GM13977 (cell line): ENCODE data around the gene LMO7.

Experiments
- DNase-seq: peaks from one replicate; pipeline ENCODE4 v3.0.0; 2012; ENCODE audit warnings: low spot score
- in situ Hi-C: fragments of 300-500 bp; cut with MboI; formaldehyde crosslinking; loops from one replicate; pipeline ENCODE4 v1.12.0; 2022; ENCODE audit warnings: low sequenced_read_pairs, low pct_unique_long_range_greater_than_20kb, mixed read lengths, inconsistent platforms; ENCODE audit not compliant: unreplicated experiment
- TF ChIP-seq, protein P1 (sequence below): IDR thresholded peaks from 2 replicates; pipeline ENCODE4 v1.5.1; 2012; ENCODE audit warnings: mild to moderate bottlenecking, control low read depth; ENCODE audit not compliant: insufficient read depth; ENCODE audit errors: extremely low read depth, missing control alignments

LMO7 gene

DNA sequence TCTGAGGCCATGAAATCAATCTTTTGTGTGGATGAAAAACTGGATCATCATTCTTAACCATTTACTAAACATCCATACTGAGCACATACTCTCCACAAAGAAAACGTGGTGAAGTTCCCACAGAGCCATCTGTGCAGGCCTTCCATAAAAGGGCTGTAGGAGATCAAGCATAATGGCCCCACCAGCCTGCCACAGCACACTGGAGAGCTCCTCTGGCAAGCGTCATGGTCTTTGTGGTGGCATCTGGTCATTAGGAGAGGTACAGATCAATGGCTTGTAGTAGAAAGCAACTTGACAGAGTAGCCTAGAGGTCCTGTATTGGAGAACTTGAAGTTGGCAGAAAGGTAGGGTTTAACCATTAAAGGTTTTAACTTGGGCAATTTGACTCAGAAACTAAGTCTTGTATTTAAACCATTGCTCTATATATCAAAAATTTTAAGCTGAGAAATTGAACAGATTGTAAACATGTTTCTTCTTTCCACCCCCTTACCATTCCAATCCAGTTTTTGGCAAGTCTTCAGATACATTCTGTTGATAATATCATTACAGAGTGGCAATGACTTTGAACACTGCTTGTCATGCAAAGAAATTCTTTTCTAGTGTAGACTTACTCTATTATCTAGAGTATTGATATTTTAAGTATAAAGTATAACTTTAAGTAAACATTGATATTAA is 128.3 kb downstream of the LMO7 start:
- in situ Hi-C loops = no loop called here
- DNase-seq = no peak
- TF ChIP-seq, protein P1, sequence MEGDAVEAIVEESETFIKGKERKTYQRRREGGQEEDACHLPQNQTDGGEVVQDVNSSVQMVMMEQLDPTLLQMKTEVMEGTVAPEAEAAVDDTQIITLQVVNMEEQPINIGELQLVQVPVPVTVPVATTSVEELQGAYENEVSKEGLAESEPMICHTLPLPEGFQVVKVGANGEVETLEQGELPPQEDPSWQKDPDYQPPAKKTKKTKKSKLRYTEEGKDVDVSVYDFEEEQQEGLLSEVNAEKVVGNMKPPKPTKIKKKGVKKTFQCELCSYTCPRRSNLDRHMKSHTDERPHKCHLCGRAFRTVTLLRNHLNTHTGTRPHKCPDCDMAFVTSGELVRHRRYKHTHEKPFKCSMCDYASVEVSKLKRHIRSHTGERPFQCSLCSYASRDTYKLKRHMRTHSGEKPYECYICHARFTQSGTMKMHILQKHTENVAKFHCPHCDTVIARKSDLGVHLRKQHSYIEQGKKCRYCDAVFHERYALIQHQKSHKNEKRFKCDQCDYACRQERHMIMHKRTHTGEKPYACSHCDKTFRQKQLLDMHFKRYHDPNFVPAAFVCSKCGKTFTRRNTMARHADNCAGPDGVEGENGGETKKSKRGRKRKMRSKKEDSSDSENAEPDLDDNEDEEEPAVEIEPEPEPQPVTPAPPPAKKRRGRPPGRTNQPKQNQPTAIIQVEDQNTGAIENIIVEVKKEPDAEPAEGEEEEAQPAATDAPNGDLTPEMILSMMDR = no peak

DNA sequence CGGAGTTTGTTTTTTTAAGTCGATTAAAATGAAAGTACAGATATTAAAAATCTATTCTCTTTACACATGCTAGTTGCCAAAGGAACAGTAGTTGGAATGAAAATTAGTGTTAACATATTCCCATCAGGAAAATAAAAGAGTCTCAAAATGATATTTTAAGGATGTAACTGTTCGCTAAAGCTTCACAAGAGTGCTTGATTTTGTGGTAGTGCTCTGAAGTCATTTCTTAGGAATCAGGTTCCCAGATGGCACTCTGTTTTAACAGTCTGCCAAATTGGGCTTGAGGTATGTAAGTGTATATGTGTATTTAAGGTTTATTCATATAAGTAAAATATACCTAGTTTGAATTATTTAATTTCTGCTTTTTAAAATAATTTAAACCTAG is 128.8 kb downstream of the LMO7 start:
- in situ Hi-C loops = no loop called here
- DNase-seq = no peak
- TF ChIP-seq, protein P1 = no peak

DNA sequence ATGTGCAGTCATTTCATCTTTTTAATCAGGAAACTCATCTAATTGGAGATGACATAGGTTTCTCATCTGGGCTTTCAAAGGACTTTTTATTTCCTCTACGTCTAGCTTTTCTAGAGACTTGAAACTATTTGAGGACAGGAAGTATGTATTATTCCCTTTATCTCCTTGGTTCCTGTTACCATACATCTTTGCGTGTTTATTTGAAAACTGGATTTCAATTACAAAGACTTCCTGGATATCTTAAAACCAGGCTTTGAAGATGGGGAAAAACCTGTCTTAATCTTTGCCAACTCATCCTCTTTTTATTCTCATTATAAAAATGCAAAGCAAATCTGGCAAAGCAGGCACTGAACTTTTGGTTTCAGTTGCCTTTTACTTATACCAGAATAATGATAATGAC is 130.5 kb downstream of the LMO7 start:
- in situ Hi-C loops = no loop called here
- TF ChIP-seq, protein P1 = no peak
- DNase-seq = no peak

DNA sequence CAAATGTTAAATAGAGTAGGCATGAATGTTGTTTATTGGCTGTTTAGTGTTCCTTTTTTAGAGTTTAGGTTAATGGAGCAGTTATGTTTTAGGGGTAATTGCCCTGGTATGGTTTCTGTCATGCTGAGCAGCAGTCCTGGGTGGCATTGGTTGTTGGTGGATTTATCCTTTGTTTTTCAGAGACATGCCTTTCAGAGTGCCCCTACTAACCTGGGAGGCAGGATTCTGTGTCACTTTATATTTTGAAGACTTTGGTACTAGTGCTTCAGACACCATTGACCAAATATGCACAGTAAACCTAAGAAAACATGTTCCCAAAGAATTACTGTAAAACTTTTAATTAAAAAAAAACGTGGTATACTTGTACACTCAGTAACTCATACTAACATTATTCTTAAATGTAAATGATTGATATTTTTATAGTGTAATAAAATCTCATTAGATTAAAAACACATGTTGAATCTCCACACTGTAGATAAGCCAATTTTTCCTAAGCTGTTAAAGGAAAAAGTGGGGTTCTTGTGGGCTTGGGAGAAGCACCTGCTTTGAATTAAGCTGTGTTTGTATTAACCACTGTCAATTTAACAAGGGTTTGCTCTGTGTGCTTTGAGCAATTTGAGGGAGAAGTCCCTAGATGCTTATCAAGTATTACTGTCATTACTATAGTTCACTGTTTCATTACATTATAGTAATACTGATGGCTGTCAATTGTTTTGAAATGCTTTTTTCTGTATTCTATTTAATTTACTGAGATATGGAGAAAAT is 133.2 kb downstream of the LMO7 start:
- DNase-seq = no peak
- in situ Hi-C loops = no loop called here
- TF ChIP-seq, protein P1 = no peak

DNA sequence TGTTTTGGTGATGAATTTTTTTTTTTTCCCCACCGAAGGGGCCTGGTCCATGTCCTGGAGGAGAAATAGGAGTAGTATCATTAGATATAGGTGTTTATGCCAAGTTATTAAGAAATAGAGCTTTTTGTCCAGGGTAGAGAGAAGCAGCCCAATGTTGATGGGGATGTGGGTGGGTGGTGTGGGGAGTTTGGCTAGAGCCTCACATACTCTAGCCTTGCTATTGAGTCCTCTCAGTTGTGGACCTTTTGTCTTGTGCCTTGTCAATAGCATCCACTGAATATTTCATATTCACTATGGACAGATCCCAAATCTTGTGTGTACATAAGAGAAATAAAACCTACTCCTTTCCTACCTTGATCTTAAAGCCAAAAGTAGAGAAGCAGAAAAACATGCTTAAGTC is 134.0 kb downstream of the LMO7 start:
- in situ Hi-C loops = no loop called here
- TF ChIP-seq, protein P1 = no peak
- no peak for DNase-seq

DNA sequence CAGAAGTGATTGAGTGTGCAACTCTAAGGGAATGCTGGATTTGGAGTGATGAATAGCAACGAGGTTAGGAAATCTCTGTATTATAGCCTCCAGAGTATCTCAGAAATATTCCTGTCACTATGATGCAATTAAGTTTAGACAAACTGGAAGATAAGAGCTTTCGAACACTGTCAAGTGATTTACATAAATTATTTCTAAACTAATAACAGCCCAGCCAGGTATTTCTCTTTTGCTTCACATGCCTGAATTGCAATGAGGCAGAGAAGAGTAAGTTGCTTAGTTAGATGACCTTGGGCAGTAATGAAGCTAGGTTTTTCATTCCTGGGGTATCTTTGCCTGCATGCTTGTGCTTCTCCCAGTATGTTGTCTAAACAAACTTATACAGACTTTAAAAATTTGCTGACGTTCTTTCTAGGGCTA is 134.5 kb downstream of the LMO7 start:
- in situ Hi-C loops = no loop called here
- TF ChIP-seq, protein P1 = no peak
- no peak for DNase-seq
